IMR-90 (cell line): Measurements from ENCODE around the gene C1GALT1. TPM values are rescaled to one million over a fixed set of nuclear protein-coding genes. Genes with fewer than 3 reads are reported as not detected.

Experiments
- ATAC-seq: fragments of 200-7000 bp; cut with Tn5 transposase; 2 replicates; pipeline ENCODE4 v1.9.1; 2020; ENCODE audit warnings: low read depth, mild to moderate bottlenecking, moderate library complexity
- BruUV-seq: library from RNA; stranded (reverse); fragments of 400-500 nt; replicated peaks from 2 replicates; lab custom pipeline; 2021; lab: Mats Ljungman, UMichigan
- CTCF ChIA-PET: fragments of 300-600 bp; formaldehyde crosslinking; extraction: SDS; loops from one replicate; lab custom pipeline; 2021; ENCODE audit warnings: antibody characterized with exemption; lab: Yijun Ruan, JAX
- POLR2A ChIA-PET: fragments of 300-600 bp; sonication (Branson Sonifier 250); formaldehyde crosslinking; loops from one replicate; lab custom pipeline; 2022; ENCODE audit warnings: antibody characterized with exemption; ENCODE audit not compliant: unreplicated experiment; lab: Charles Lee
- DNase-seq: peaks from one replicate; pipeline ENCODE4 v3.0.0; 2013
- H2AFZ ChIP-seq: replicated peaks from 2 replicates; pipeline ENCODE3; 2013; ENCODE audit warnings: low read length, mild to moderate bottlenecking; ENCODE audit not compliant: poor library complexity
- H2AK5ac ChIP-seq: 2 replicates; pipeline ENCODE4 v1.6.1; 2013; ENCODE audit warnings: low read depth, low read length, inconsistent platforms
- H2AK9ac ChIP-seq: replicated peaks from 2 replicates; pipeline ENCODE3; 2013; ENCODE audit warnings: mild to moderate bottlenecking, low read depth, low read length, moderate library complexity; ENCODE audit not compliant: poor library complexity
- H2BK120ac ChIP-seq: 2 replicates; pipeline ENCODE4 v1.6.1; 2013; ENCODE audit warnings: low read depth, low read length, inconsistent platforms
- H2BK15ac ChIP-seq: 3 replicates; pipeline ENCODE4 v1.6.1; 2013; ENCODE audit warnings: low read depth, low read length, inconsistent platforms
- H2BK20ac ChIP-seq: 2 replicates; pipeline ENCODE4 v1.6.1; 2013; ENCODE audit warnings: low read depth, mild to moderate bottlenecking, inconsistent platforms, low read length, moderate library complexity
- H2BK5ac ChIP-seq: 2 replicates; pipeline ENCODE4 v1.6.1; 2013; ENCODE audit warnings: mild to moderate bottlenecking, low read depth, low read length, inconsistent platforms; ENCODE audit not compliant: poor library complexity, severe bottlenecking
- H3K14ac ChIP-seq: replicated peaks from 2 replicates; pipeline ENCODE4 v1.6.1; 2013; ENCODE audit warnings: low read depth, low read length, inconsistent platforms
- H3K18ac ChIP-seq: 2 replicates; pipeline ENCODE4 v1.6.1; 2013; ENCODE audit warnings: low read depth, low read length, control low read depth
- H3K23ac ChIP-seq: 2 replicates; pipeline ENCODE4 v1.6.1; 2013; ENCODE audit warnings: low read depth, low read length, inconsistent platforms
- H3K27ac ChIP-seq: 2 replicates; pipeline ENCODE4 v1.5.1; 2013; ENCODE audit warnings: mild to moderate bottlenecking, control low read depth, low read length; ENCODE audit not compliant: insufficient read depth
- H3K27me3 ChIP-seq: 2 replicates; pipeline ENCODE4 v1.6.1; 2013; ENCODE audit warnings: low read length; ENCODE audit not compliant: control insufficient read depth, insufficient read depth
- H3K36me3 ChIP-seq: 2 replicates; pipeline ENCODE4 v1.6.1; 2013; ENCODE audit warnings: low read length, mixed read lengths; ENCODE audit not compliant: control insufficient read depth, insufficient read depth
- H3K4ac ChIP-seq: 2 replicates; pipeline ENCODE4 v1.6.1; 2013; ENCODE audit warnings: low read depth, low read length, inconsistent platforms
- H3K4me1 ChIP-seq: 2 replicates; pipeline ENCODE4 v1.6.1; 2013; ENCODE audit warnings: low read length, mixed read lengths; ENCODE audit not compliant: control insufficient read depth, insufficient read depth
- H3K4me2 ChIP-seq: 2 replicates; pipeline ENCODE4 v1.6.1; 2013; ENCODE audit warnings: low read depth, mild to moderate bottlenecking, control low read depth, low read length, moderate library complexity
- H3K4me3 ChIP-seq: 2 replicates; pipeline ENCODE4 v1.5.1; 2013; ENCODE audit warnings: low read depth, mild to moderate bottlenecking, control low read depth, low read length, moderate library complexity; ENCODE audit not compliant: insufficient read depth
- H3K56ac ChIP-seq: 2 replicates; pipeline ENCODE4 v1.6.1; 2013; ENCODE audit warnings: low read length, inconsistent platforms; ENCODE audit not compliant: insufficient read depth; ENCODE audit errors: extremely low read depth
- H3K79me1 ChIP-seq, 2 experiments: 2 replicates each; pipeline ENCODE4 v1.6.1; 2013; ENCODE audit warnings: low read length in 2 of 2, inconsistent platforms in 1 of 2, low read depth in 1 of 2
- H3K9ac ChIP-seq: 2 replicates; pipeline ENCODE4 v1.6.1; 2013; ENCODE audit warnings: low read depth, low read length, control low read depth
- H3K9me1 ChIP-seq: 2 replicates; pipeline ENCODE4 v1.6.1; 2013; ENCODE audit warnings: low read length, inconsistent platforms; ENCODE audit not compliant: insufficient read depth
- H3K9me3 ChIP-seq: 2 replicates; pipeline ENCODE4 v1.6.1; 2013; ENCODE audit warnings: low read length; ENCODE audit not compliant: control insufficient read depth, insufficient read depth
- H4K20me1 ChIP-seq: 2 replicates; pipeline ENCODE4 v1.6.1; 2013; ENCODE audit warnings: low read length, inconsistent platforms; ENCODE audit not compliant: insufficient read depth
- H4K5ac ChIP-seq: 2 replicates; pipeline ENCODE4 v1.6.1; 2013; ENCODE audit warnings: mild to moderate bottlenecking, low read depth, low read length, control low read depth
- H4K8ac ChIP-seq, 2 experiments: 2 replicates each; pipeline ENCODE4 v1.6.1; 2013; ENCODE audit warnings: low read depth in 2 of 2, low read length in 2 of 2, control low read depth in 1 of 2, inconsistent platforms in 1 of 2
- H4K91ac ChIP-seq: 2 replicates; pipeline ENCODE4 v1.6.1; 2013; ENCODE audit warnings: low read depth, low read length, inconsistent platforms; ENCODE audit not compliant: insufficient read depth
- BHLHE40 ChIP-seq: fragments of 150-350 bp; IDR thresholded peaks from 2 replicates; pipeline ENCODE4 v1.6.1; 2016; ENCODE audit warnings: mild to moderate bottlenecking, low read depth, low read length
- CEBPB ChIP-seq: IDR thresholded peaks from 2 replicates; pipeline ENCODE4 v1.6.1; 2012; ENCODE audit warnings: low read depth, low read length, improper control_type of control experiment
- CHD1 ChIP-seq: IDR thresholded peaks from 2 replicates; pipeline ENCODE4 v1.6.1; 2012; ENCODE audit warnings: low read depth, low read length, improper control_type of control experiment
- FOS ChIP-seq: fragments of 150-350 bp; IDR thresholded peaks from 2 replicates; pipeline ENCODE4 v1.6.1; 2016; ENCODE audit warnings: low read depth, low read length
- MAFK ChIP-seq: IDR thresholded peaks from 2 replicates; pipeline ENCODE4 v1.6.1; 2012; ENCODE audit warnings: low read depth, low read length, improper control_type of control experiment
- MAZ ChIP-seq: IDR thresholded peaks from 2 replicates; pipeline ENCODE4 v1.6.1; 2012; ENCODE audit warnings: low read depth, mild to moderate bottlenecking, low read length, improper control_type of control experiment, moderate library complexity, borderline replicate concordance
- MXI1 ChIP-seq: IDR thresholded peaks from 2 replicates; pipeline ENCODE4 v1.6.1; 2012; ENCODE audit warnings: low read depth, mild to moderate bottlenecking, low read length, moderate library complexity, borderline replicate concordance
- NFE2L2 ChIP-seq: fragments of 150-350 bp; IDR thresholded peaks from 2 replicates; pipeline ENCODE4 v1.6.1; 2016; ENCODE audit warnings: low read depth, mild to moderate bottlenecking, low read length
- POLR2A ChIP-seq: IDR thresholded peaks from 2 replicates; pipeline ENCODE4 v1.6.1; 2012; ENCODE audit warnings: mild to moderate bottlenecking, low read depth, low read length
- RAD21 ChIP-seq: IDR thresholded peaks from 2 replicates; pipeline ENCODE4 v1.6.1; 2012; ENCODE audit warnings: low read length, improper control_type of control experiment
- RCOR1 ChIP-seq: IDR thresholded peaks from 2 replicates; pipeline ENCODE4 v1.6.1; 2012; ENCODE audit warnings: mild to moderate bottlenecking, low read length, improper control_type of control experiment; ENCODE audit not compliant: insufficient replicate concordance
- RFX5 ChIP-seq: IDR thresholded peaks from 2 replicates; pipeline ENCODE4 v1.8.0; 2012; ENCODE audit warnings: low read depth, mild to moderate bottlenecking, low read length, moderate library complexity
- SMC3 ChIP-seq: fragments of 150-350 bp; IDR thresholded peaks from 2 replicates; pipeline ENCODE4 v1.6.1; 2016; ENCODE audit warnings: low read depth, mild to moderate bottlenecking, antibody characterized with exemption, low read length, moderate library complexity
- WGBS, 2 experiments: methylation state at CpG; one replicate each; pipeline versions ENCODE4 v1.1.5 to v1.1.7; 2013; ENCODE audit warnings: missing lambda C conversion rate in 2 of 2; ENCODE audit not compliant: insufficient read length in 1 of 2; ENCODE audit errors: extremely low coverage in 2 of 2; 5-methylcytosine and 5-hydroxymethylcytosine counted together
- dilution Hi-C: fragments of 300-500 bp; cut with HindIII; formaldehyde crosslinking; loops from one replicate; pipeline ENCODE4 v1.14.3; 2018; ENCODE audit warnings: low sequenced_read_pairs; ENCODE audit not compliant: unreplicated experiment
- in situ Hi-C: fragments of 300-500 bp; cut with MboI; formaldehyde crosslinking; loops from 3 replicates; pipeline ENCODE4 v1.14.3; 2019; ENCODE audit warnings: low sequenced_read_pairs, inconsistent platforms, mixed read lengths
- intact Hi-C: fragments of 100-400 bp; cut with micrococcal nuclease; formaldehyde crosslinking; loops from 2 replicates; pipeline ENCODE4 v1.10.0; 2022
- polyA plus RNA-seq, 3 experiments: library from polyadenylated mRNA; depleted of rRNA; stranded (reverse); fragments of >200 nt; gene quantifications; 2 replicates each; pipeline ENCODE4 v1.2.3, GENCODE V29; 2012; ENCODE audit warnings: low replicate concordance in 1 of 3
- total RNA-seq: library from RNA; depleted of rRNA; stranded (reverse); fragments of >200 nt; gene quantifications from 2 replicates; pipeline ENCODE4 v1.2.3, GENCODE V29; 2012
- TF ChIP-seq, protein P1 (sequence below): conservative IDR thresholded peaks from 2 replicates; pipeline ENCODE4 v1.5.1; 2012; ENCODE audit warnings: mild to moderate bottlenecking, low read depth, low read length, improper control_type of control experiment
- TF ChIP-seq, protein P2 (sequence below): fragments of 150-350 bp; IDR thresholded peaks from 2 replicates; pipeline ENCODE4 v1.6.1; 2017; ENCODE audit warnings: mild to moderate bottlenecking, antibody characterized with exemption, low read length, low read depth
- TF ChIP-seq, protein P3 (sequence below): fragments of 150-350 bp; IDR thresholded peaks from 2 replicates; pipeline ENCODE4 v1.6.1; 2016; ENCODE audit warnings: low read depth, mild to moderate bottlenecking, low read length, moderate library complexity, borderline replicate concordance

C1GALT1 gene
- total and polyA plus RNA-seq, 2 of the 4 experiments (the other 2 are of a cell fraction): 11.6 to 12.2 TPM

DNA sequence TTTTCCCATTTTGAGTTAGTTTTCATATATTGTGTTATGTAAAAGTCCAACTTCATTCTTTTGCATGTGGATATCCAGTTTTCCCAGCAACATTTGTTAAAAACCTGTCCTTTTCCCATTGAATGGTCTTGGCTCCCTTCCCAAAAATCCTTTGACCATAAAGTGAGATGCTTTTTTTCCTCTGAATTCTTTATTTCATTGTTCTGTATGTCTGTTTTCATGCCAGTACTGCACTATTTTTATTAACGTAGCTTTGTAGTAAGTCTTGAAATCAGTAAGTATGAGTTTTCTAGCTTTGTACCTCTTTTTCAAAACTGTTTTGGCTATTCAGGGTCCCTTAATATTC, 20.0 kb downstream of the C1GALT1 start:
- Histone ChIP-seq H3K9ac (no peak overlapping the region), H3K36me3 (no peaks in the 10 kb centered on the region), H3K18ac (no peak overlapping the region), H3K4me2 (no peak overlapping the region), H2BK20ac (no peak overlapping the region), H3K4me3 (no peak overlapping the region), H2AFZ (no peak overlapping the region), H3K4ac (no peak overlapping the region), H3K9me1 (no peaks in the 10 kb centered on the region), H3K27me3 (no peaks in the 10 kb centered on the region), H3K56ac (no peak overlapping the region), H3K9me3 (no peaks in the 10 kb centered on the region; the same call in 1 of the 2 replicates), H2BK15ac (no peak overlapping the region), H3K14ac (no peak overlapping the region), H4K91ac (no peak overlapping the region), H2AK9ac (no peak overlapping the region), H3K27ac (no peak overlapping the region), H3K4me1 (no peaks in the 10 kb centered on the region), H2BK120ac (no peak overlapping the region), H4K5ac (no peak overlapping the region), H4K8ac (no peak overlapping the region), H4K20me1 (no peaks in the 10 kb centered on the region), H3K79me1 (no peaks in the 10 kb centered on the region; a peak in 2 of 4 replicates), H2AK5ac (no peak overlapping the region), H3K23ac (no peak overlapping the region), H2BK5ac (no peak overlapping the region)
- DNase-seq (no peak), ATAC-seq (no peak)
- TF ChIP-seq, protein P1, sequence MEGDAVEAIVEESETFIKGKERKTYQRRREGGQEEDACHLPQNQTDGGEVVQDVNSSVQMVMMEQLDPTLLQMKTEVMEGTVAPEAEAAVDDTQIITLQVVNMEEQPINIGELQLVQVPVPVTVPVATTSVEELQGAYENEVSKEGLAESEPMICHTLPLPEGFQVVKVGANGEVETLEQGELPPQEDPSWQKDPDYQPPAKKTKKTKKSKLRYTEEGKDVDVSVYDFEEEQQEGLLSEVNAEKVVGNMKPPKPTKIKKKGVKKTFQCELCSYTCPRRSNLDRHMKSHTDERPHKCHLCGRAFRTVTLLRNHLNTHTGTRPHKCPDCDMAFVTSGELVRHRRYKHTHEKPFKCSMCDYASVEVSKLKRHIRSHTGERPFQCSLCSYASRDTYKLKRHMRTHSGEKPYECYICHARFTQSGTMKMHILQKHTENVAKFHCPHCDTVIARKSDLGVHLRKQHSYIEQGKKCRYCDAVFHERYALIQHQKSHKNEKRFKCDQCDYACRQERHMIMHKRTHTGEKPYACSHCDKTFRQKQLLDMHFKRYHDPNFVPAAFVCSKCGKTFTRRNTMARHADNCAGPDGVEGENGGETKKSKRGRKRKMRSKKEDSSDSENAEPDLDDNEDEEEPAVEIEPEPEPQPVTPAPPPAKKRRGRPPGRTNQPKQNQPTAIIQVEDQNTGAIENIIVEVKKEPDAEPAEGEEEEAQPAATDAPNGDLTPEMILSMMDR: no peak
- TF ChIP-seq POLR2A: no peak
- TF ChIP-seq RAD21: no peak
- no peak for TF ChIP-seq RCOR1
- no peak for TF ChIP-seq BHLHE40
- no peak for TF ChIP-seq CEBPB
- TF ChIP-seq FOS: no peak
- TF ChIP-seq MAFK: no peak
- TF ChIP-seq RFX5: no peak
- no peak for TF ChIP-seq SMC3
- no peak for TF ChIP-seq CHD1
- TF ChIP-seq MXI1: no peak
- no peak for TF ChIP-seq NFE2L2
- TF ChIP-seq, protein P2, sequence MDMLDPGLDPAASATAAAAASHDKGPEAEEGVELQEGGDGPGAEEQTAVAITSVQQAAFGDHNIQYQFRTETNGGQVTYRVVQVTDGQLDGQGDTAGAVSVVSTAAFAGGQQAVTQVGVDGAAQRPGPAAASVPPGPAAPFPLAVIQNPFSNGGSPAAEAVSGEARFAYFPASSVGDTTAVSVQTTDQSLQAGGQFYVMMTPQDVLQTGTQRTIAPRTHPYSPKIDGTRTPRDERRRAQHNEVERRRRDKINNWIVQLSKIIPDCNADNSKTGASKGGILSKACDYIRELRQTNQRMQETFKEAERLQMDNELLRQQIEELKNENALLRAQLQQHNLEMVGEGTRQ: no peak
- no peak for TF ChIP-seq MAZ
- TF ChIP-seq, protein P3, sequence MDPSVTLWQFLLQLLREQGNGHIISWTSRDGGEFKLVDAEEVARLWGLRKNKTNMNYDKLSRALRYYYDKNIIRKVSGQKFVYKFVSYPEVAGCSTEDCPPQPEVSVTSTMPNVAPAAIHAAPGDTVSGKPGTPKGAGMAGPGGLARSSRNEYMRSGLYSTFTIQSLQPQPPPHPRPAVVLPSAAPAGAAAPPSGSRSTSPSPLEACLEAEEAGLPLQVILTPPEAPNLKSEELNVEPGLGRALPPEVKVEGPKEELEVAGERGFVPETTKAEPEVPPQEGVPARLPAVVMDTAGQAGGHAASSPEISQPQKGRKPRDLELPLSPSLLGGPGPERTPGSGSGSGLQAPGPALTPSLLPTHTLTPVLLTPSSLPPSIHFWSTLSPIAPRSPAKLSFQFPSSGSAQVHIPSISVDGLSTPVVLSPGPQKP: no peak
- dilution Hi-C loops: no loop called here
- CTCF ChIA-PET: no interaction called here
- no TSS peak for BruUV-seq
- POLR2A ChIA-PET: no interaction called here
- intact Hi-C loops: no loop called here
- WGBS, 2 experiments: no CpG with 5 or more reads among the region's 1 CpG
- in situ Hi-C loops: no loop called here
